Tibial nerve (tissue), 3 donors: ENCODE results near the gene NKAIN2.

Experiments used
- POLR2A ChIP-seq, 2 donors: fragments of 450-650 bp; IDR thresholded peaks; one replicate each; pipeline ENCODE4 v1.6.1; 2017; ENCODE audit warnings: antibody characterized with exemption in 2 of 2, mild to moderate bottlenecking in 2 of 2, moderate library complexity in 2 of 2
- TF ChIP-seq, protein P1 (sequence below), 5 experiments: fragments of 200-600 bp in 3 of 5; fragments of 450-650 bp in 2 of 5; sonication (generic) in 3 of 5; IDR thresholded peaks; one replicate each; pipeline ENCODE4 v1.5.1; 2016 to 2019; ENCODE audit warnings: antibody characterized with exemption in 5 of 5, mild to moderate bottlenecking in 3 of 5, moderate library complexity in 2 of 5

DNA sequence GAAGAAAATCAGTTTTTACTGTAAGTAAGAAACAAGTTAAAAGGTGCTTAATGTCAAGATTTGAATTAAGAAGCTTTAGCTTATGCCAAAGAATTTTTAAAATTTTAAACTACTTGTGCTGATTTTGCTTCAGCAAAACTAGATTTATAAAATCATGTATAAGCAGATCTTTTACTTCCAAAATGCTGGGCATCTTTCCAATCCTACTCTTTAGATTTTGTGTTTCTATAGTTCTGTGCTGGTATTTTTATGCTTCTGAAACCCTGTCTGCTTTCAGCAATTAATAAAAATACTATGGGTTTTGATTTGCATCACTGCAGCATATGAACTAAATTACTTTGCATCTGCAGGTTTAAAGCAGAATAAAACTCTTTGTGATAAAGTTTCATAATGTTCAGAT, 920.0 kb downstream of the NKAIN2 start:
- TF ChIP-seq, protein P1, sequence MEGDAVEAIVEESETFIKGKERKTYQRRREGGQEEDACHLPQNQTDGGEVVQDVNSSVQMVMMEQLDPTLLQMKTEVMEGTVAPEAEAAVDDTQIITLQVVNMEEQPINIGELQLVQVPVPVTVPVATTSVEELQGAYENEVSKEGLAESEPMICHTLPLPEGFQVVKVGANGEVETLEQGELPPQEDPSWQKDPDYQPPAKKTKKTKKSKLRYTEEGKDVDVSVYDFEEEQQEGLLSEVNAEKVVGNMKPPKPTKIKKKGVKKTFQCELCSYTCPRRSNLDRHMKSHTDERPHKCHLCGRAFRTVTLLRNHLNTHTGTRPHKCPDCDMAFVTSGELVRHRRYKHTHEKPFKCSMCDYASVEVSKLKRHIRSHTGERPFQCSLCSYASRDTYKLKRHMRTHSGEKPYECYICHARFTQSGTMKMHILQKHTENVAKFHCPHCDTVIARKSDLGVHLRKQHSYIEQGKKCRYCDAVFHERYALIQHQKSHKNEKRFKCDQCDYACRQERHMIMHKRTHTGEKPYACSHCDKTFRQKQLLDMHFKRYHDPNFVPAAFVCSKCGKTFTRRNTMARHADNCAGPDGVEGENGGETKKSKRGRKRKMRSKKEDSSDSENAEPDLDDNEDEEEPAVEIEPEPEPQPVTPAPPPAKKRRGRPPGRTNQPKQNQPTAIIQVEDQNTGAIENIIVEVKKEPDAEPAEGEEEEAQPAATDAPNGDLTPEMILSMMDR (IDR thresholded peaks at IDR 0.05) = no peak
- no peak for TF ChIP-seq POLR2A (IDR thresholded peaks at IDR 0.05)
